Measurements from ENCODE around the gene MIGA2. TPM values are rescaled to one million over a fixed set of nuclear protein-coding genes. Genes with fewer than 3 reads are reported as not detected.
"Not testable (repeated sequence)": the region's sequence is repeated elsewhere in the genome, so short reads cannot be mapped to it uniquely, and the experiment has no call there.

The MIGA2 gene
- total RNA-seq, 1 donor: 20.6 TPM

- DNase-seq (ENCODE audit: low read depth): peak; percentile 31
- TF ChIP-seq, protein P1, sequence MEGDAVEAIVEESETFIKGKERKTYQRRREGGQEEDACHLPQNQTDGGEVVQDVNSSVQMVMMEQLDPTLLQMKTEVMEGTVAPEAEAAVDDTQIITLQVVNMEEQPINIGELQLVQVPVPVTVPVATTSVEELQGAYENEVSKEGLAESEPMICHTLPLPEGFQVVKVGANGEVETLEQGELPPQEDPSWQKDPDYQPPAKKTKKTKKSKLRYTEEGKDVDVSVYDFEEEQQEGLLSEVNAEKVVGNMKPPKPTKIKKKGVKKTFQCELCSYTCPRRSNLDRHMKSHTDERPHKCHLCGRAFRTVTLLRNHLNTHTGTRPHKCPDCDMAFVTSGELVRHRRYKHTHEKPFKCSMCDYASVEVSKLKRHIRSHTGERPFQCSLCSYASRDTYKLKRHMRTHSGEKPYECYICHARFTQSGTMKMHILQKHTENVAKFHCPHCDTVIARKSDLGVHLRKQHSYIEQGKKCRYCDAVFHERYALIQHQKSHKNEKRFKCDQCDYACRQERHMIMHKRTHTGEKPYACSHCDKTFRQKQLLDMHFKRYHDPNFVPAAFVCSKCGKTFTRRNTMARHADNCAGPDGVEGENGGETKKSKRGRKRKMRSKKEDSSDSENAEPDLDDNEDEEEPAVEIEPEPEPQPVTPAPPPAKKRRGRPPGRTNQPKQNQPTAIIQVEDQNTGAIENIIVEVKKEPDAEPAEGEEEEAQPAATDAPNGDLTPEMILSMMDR (IDR thresholded peaks at IDR 0.05; ENCODE audit: insufficient read depth, low read length): no peak
- peak overlapping the region; percentile 80 for H3K4me3 ChIP-seq (ENCODE audit: low read depth, low read length)
These were observed 73.7 kb downstream of the MIGA2 start for GRCh38 chr9:129109952-129110739.

- TF ChIP-seq, protein P1 (IDR thresholded peaks at IDR 0.05; ENCODE audit: insufficient read depth, low read length): no peak
- H3K4me3 ChIP-seq (ENCODE audit: low read depth, low read length): peak within 1 kb of the TSS; percentile 88
- DNase-seq (ENCODE audit: low read depth): peak; percentile 92
These were observed 74.5 kb downstream of the MIGA2 start, which contains the start of the genes CRAT and PTPA for GRCh38 chr9:129110740-129111527. Gene CRAT (minus strand): TSS chr9:129110793. CDS start chr9:129110509, 284 bp downstream. Gene PTPA (plus strand): TSS chr9:129111415. CDS start chr9:129111601, 186 bp downstream.

- H3K4me3 ChIP-seq (ENCODE audit: low read depth, low read length): peak overlapping the region; percentile 88
- DNase-seq (ENCODE audit: low read depth): peak; percentile 52
- TF ChIP-seq, protein P1 (IDR thresholded peaks at IDR 0.05; ENCODE audit: insufficient read depth, low read length): no peak
These were observed 75.2 kb downstream of the MIGA2 start for GRCh38 chr9:129111528-129112151.

- H3K4me3 ChIP-seq (ENCODE audit: low read depth, low read length): peak overlapping the region; percentile 88
- DNase-seq (ENCODE audit: low read depth): not testable (repeated sequence)
These were observed 76.1 kb downstream of the MIGA2 start for GRCh38 chr9:129112526-129112925.

DNA sequence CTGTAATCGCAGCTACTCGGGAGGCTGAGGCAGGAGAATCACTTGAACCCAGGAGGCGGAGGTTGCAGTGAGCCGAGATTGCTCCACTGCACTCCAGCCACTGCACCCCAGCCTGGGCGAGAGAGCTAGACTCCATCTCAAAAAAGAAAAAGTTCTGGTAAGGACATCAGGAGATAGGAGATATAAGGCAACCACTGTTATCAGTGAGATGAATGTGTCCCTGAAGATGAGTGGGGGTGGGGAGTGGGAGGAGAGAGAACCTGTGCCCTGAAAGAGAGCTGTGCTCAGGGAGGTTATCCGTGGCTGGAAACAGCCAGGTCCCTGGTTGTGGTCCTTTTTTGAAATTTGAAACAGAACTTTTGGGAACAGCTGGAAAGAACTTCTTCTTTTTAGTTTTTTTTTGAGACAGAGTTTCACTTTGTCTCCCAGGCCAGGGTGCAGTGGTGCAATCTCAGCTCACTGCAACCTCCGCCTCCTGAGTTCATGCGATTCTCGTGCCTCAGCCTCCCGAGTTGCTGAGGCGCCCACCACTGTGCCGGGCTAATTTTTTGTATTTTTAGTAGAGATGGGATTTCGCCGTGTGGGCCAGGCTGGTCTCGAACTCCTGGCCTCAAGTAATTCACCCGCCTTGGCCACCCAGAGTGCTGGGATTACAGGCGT is 77.3 kb downstream of the MIGA2 start:
- H3K4me3 ChIP-seq (ENCODE audit: low read depth, low read length): no peak overlapping the region
- no peak for DNase-seq (ENCODE audit: low read depth)
- TF ChIP-seq, protein P1 (IDR thresholded peaks at IDR 0.05; ENCODE audit: insufficient read depth, low read length): no peak

GRCh38 chr9:129118799-129119198 is 82.4 kb downstream of the MIGA2 start:
- DNase-seq (ENCODE audit: low read depth): no peak
- TF ChIP-seq, protein P1 (IDR thresholded peaks at IDR 0.05; ENCODE audit: insufficient read depth, low read length): no peak
- no peak overlapping the region for H3K4me3 ChIP-seq (ENCODE audit: low read depth, low read length)

Measured in fibroblast of the aortic adventitia (primary cell).